ENCODE results near the gene CSNK2A3. TPM values are rescaled to one million over a fixed set of nuclear protein-coding genes. Genes with fewer than 3 reads are reported as not detected.
"Not testable (repeated sequence)": the region's sequence is repeated elsewhere in the genome, so short reads cannot be mapped to it uniquely, and the experiment has no call there.

The CSNK2A3 gene
- total RNA-seq, 1 experiment from 2014 or later = 1.4 TPM

DNA sequence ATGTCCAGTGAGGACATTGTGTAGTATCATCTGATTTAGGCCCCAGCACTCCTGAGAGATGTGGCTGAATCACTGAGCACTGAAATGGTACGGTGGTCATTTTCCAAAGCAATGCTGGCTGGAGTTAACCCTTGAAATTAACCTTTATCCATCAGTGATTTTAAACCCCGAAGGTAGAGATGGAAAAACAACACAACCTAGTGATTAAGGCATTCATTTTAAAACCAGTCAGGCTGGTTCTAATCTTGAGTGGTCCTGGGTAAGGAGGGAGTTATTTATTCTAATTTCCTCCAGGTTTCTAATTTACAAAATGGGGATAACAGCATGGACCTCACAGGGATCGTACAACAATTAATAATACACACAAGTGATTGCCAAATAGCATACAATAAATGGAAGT, 6.6 kb upstream of the CSNK2A3 start:
- H3K4me1 ChIP-seq (ENCODE audit: insufficient read depth, low read length, poor library complexity, severe bottlenecking) = no peaks in the 10 kb centered on the region
- no peak for DNase-seq (ENCODE audit: low spot score)
- no peaks in the 10 kb centered on the region for H3K36me3 ChIP-seq (ENCODE audit: insufficient read depth, low read length, poor library complexity, severe bottlenecking)
- BruUV-seq (replicated peaks) = no TSS peak
- intact Hi-C loops (cut with micrococcal nuclease; ENCODE audit: unreplicated experiment) = no loop called here
- H3K27me3 ChIP-seq (replicated peaks; ENCODE audit: insufficient read depth, low read depth, low read length, poor library complexity) = peaks cover 6% of the 10 kb centered on the region
- no peaks in the 10 kb centered on the region for H3K9me3 ChIP-seq (ENCODE audit: low read depth, low read length, poor library complexity, severe bottlenecking)
- H3K27ac ChIP-seq (ENCODE audit: low read depth, low read length, poor library complexity, severe bottlenecking) = no peak overlapping the region
- TF ChIP-seq EZH2 (IDR thresholded peaks at IDR 0.05; ENCODE audit: borderline replicate concordance, low read depth, low read length, poor library complexity, severe bottlenecking) (no peak), CTCF (conservative IDR thresholded peaks at IDR 0.05; ENCODE audit: low read depth, low read length) (no peak)
- no peak overlapping the region for H3K4me3 ChIP-seq (ENCODE audit: low read depth, low read length, poor library complexity, severe bottlenecking)
- ChIA-PET POLR2A (ENCODE audit: low non-redundant PET) (no interaction called here), CTCF (no interaction called here)

- Histone ChIP-seq H3K36me3 (ENCODE audit: insufficient read depth, low read length, poor library complexity, severe bottlenecking) (no peaks in the 10 kb centered on the region), H3K27me3 (replicated peaks; ENCODE audit: insufficient read depth, low read depth, low read length, poor library complexity) (peaks cover 2% of the 10 kb centered on the region), H3K4me1 (ENCODE audit: insufficient read depth, low read length, poor library complexity, severe bottlenecking) (no peaks in the 10 kb centered on the region), H3K27ac (ENCODE audit: low read depth, low read length, poor library complexity, severe bottlenecking) (no peak overlapping the region), H3K9me3 (ENCODE audit: low read depth, low read length, poor library complexity, severe bottlenecking) (no peaks in the 10 kb centered on the region), H3K4me3 (ENCODE audit: low read depth, low read length, poor library complexity, severe bottlenecking) (no peak overlapping the region)
- POLR2A ChIA-PET (ENCODE audit: low non-redundant PET) = no interaction called here
- intact Hi-C loops (cut with micrococcal nuclease; ENCODE audit: unreplicated experiment) = no loop called here
- no peak for DNase-seq (ENCODE audit: low spot score)
- TF ChIP-seq CTCF (conservative IDR thresholded peaks at IDR 0.05; ENCODE audit: low read depth, low read length) = no peak
- no peak for TF ChIP-seq EZH2 (IDR thresholded peaks at IDR 0.05; ENCODE audit: borderline replicate concordance, low read depth, low read length, poor library complexity, severe bottlenecking)
- CTCF ChIA-PET = no interaction called here
- no TSS peak for BruUV-seq (replicated peaks)
Measured at GRCh38 chr11:11356842-11357241, 3.8 kb upstream of the CSNK2A3 start.

- H3K36me3 ChIP-seq (ENCODE audit: insufficient read depth, low read length, poor library complexity, severe bottlenecking); BruUV-seq (replicated peaks); DNase-seq (ENCODE audit: low spot score); H3K4me3 ChIP-seq (ENCODE audit: low read depth, low read length, poor library complexity, severe bottlenecking); H3K27me3 ChIP-seq (replicated peaks; ENCODE audit: insufficient read depth, low read depth, low read length, poor library complexity); H3K4me1 ChIP-seq (ENCODE audit: insufficient read depth, low read length, poor library complexity, severe bottlenecking); POLR2A ChIA-PET (ENCODE audit: low non-redundant PET); H3K9me3 ChIP-seq (ENCODE audit: low read depth, low read length, poor library complexity, severe bottlenecking); H3K27ac ChIP-seq (ENCODE audit: low read depth, low read length, poor library complexity, severe bottlenecking); intact Hi-C loops (cut with micrococcal nuclease; ENCODE audit: unreplicated experiment); CTCF ChIA-PET: not testable (repeated sequence)
Measured at GRCh38 chr11:11351851-11352250, 1.2 kb downstream of the CSNK2A3 start.

- POLR2A ChIA-PET (ENCODE audit: low non-redundant PET) = no interaction called here
- TF ChIP-seq EZH2 (IDR thresholded peaks at IDR 0.05; ENCODE audit: borderline replicate concordance, low read depth, low read length, poor library complexity, severe bottlenecking) (no peak), CTCF (conservative IDR thresholded peaks at IDR 0.05; ENCODE audit: low read depth, low read length) (no peak)
- CTCF ChIA-PET = no interaction called here
- no peaks in the 10 kb centered on the region for H3K4me1 ChIP-seq (ENCODE audit: insufficient read depth, low read length, poor library complexity, severe bottlenecking)
- H3K4me3 ChIP-seq (ENCODE audit: low read depth, low read length, poor library complexity, severe bottlenecking) = no peak overlapping the region
- no peaks in the 10 kb centered on the region for H3K36me3 ChIP-seq (ENCODE audit: insufficient read depth, low read length, poor library complexity, severe bottlenecking)
- intact Hi-C loops (cut with micrococcal nuclease; ENCODE audit: unreplicated experiment) = no loop called here
- no peaks in the 10 kb centered on the region for H3K27me3 ChIP-seq (replicated peaks; ENCODE audit: insufficient read depth, low read depth, low read length, poor library complexity)
- no TSS peak for BruUV-seq (replicated peaks)
- no peaks in the 10 kb centered on the region for H3K9me3 ChIP-seq (ENCODE audit: low read depth, low read length, poor library complexity, severe bottlenecking)
- H3K27ac ChIP-seq (ENCODE audit: low read depth, low read length, poor library complexity, severe bottlenecking) = no peak overlapping the region
- DNase-seq (ENCODE audit: low spot score) = no peak
Measured at GRCh38 chr11:11351042-11351586, 1.9 kb downstream of the CSNK2A3 start.
